ENCODE data around the gene SHANK3. TPM values are rescaled to one million over a fixed set of nuclear protein-coding genes. Genes with fewer than 3 reads are reported as not detected.

Gene SHANK3
- total RNA-seq, 1 donor from 2014 or later, result 10.6 TPM

- Mint-ChIP-seq H3K4me1 (ENCODE audit: low read depth, unreplicated experiment) (peaks cover 6% of the 10 kb centered on the region), H3K9me3 (ENCODE audit: unreplicated experiment) (no peaks in the 10 kb centered on the region), H3K27ac (ENCODE audit: unreplicated experiment) (no peak overlapping the region), H3K4me3 (ENCODE audit: unreplicated experiment) (no peak overlapping the region), H3K27me3 (ENCODE audit: low read depth, unreplicated experiment) (peaks cover 12% of the 10 kb centered on the region), H3K36me3 (ENCODE audit: low read depth, unreplicated experiment) (peaks cover 20% of the 10 kb centered on the region)
- TF ChIP-seq EZH2 (IDR thresholded peaks at IDR 0.05; ENCODE audit: insufficient read depth, low read length), result no peak
- TF ChIP-seq, protein P1, sequence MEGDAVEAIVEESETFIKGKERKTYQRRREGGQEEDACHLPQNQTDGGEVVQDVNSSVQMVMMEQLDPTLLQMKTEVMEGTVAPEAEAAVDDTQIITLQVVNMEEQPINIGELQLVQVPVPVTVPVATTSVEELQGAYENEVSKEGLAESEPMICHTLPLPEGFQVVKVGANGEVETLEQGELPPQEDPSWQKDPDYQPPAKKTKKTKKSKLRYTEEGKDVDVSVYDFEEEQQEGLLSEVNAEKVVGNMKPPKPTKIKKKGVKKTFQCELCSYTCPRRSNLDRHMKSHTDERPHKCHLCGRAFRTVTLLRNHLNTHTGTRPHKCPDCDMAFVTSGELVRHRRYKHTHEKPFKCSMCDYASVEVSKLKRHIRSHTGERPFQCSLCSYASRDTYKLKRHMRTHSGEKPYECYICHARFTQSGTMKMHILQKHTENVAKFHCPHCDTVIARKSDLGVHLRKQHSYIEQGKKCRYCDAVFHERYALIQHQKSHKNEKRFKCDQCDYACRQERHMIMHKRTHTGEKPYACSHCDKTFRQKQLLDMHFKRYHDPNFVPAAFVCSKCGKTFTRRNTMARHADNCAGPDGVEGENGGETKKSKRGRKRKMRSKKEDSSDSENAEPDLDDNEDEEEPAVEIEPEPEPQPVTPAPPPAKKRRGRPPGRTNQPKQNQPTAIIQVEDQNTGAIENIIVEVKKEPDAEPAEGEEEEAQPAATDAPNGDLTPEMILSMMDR (IDR thresholded peaks at IDR 0.05; ENCODE audit: insufficient read depth, low read depth, low read length), result no peak
- no peak for DNase-seq (ENCODE audit: low read depth)
- no peaks in the 10 kb centered on the region for H3K9me3 ChIP-seq (ENCODE audit: insufficient read depth, low read depth, low read length)
- no peaks in the 10 kb centered on the region for H3K79me2 ChIP-seq (ENCODE audit: insufficient read depth, low read length)
- H2AFZ ChIP-seq (ENCODE audit: low read depth, low read length), result no peak overlapping the region
- H3K36me3 ChIP-seq (ENCODE audit: insufficient read depth, low read length), result no peaks in the 10 kb centered on the region
- H3K4me2 ChIP-seq (ENCODE audit: low read length), result no peak overlapping the region
- no peak overlapping the region for H3K9ac ChIP-seq (ENCODE audit: low read length)
- no peak overlapping the region for H3K27ac ChIP-seq (ENCODE audit: low read depth, low read length)
- FAIRE-seq, result no peak
- no peak overlapping the region for H3K4me3 ChIP-seq (ENCODE audit: insufficient read depth, low read depth, low read length)
- H3K27me3 ChIP-seq (ENCODE audit: insufficient read depth, low read length), result no peaks in the 10 kb centered on the region
- H3K4me1 ChIP-seq (ENCODE audit: insufficient read depth, low read length), result peaks cover 8% of the 10 kb centered on the region
- H4K20me1 ChIP-seq (ENCODE audit: insufficient read depth, low read length), result no peaks in the 10 kb centered on the region
These were observed 14.2 kb downstream of the SHANK3 start for GRCh38 chr22:50686794-50687193.

DNA sequence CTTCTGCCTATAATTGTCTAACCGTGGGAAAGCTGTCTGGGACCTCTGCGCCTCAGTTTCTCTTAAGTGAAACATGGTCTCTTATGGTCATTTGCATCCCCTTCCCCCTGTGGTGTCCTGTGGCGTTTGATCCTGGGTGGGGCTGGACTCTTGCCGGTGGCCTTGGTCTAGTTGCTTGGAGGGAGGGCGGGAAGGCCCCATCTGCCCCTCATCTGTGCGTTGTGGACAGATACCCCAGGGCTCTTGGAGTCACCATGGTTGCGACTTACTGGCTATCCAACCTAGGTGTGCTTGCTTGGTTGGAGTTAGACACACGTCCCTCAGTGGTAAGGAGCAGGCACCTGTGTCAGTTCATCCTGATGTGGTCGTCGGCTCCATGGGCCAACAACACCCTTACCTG lies 15.2 kb downstream of the SHANK3 start:
- Histone ChIP-seq H3K4me2 (ENCODE audit: low read length) (no peak overlapping the region), H4K20me1 (ENCODE audit: insufficient read depth, low read length) (no peaks in the 10 kb centered on the region), H3K27ac (ENCODE audit: low read depth, low read length) (no peak overlapping the region), H3K27me3 (ENCODE audit: insufficient read depth, low read length) (no peaks in the 10 kb centered on the region), H3K9ac (ENCODE audit: low read length) (no peak overlapping the region), H3K36me3 (ENCODE audit: insufficient read depth, low read length) (no peaks in the 10 kb centered on the region), H3K4me3 (ENCODE audit: insufficient read depth, low read depth, low read length) (no peak overlapping the region), H3K9me3 (ENCODE audit: insufficient read depth, low read depth, low read length) (no peaks in the 10 kb centered on the region), H3K4me1 (ENCODE audit: insufficient read depth, low read length) (peaks cover 8% of the 10 kb centered on the region), H2AFZ (ENCODE audit: low read depth, low read length) (no peak overlapping the region), H3K79me2 (ENCODE audit: insufficient read depth, low read length) (no peaks in the 10 kb centered on the region)
- H3K9me3 Mint-ChIP-seq (ENCODE audit: unreplicated experiment), result no peaks in the 10 kb centered on the region
- DNase-seq (ENCODE audit: low read depth), result no peak
- no peak for FAIRE-seq
- peaks cover 12% of the 10 kb centered on the region for H3K27me3 Mint-ChIP-seq (ENCODE audit: low read depth, unreplicated experiment)
- H3K27ac Mint-ChIP-seq (ENCODE audit: unreplicated experiment), result no peak overlapping the region
- H3K4me3 Mint-ChIP-seq (ENCODE audit: unreplicated experiment), result no peak overlapping the region
- peaks cover 20% of the 10 kb centered on the region for H3K36me3 Mint-ChIP-seq (ENCODE audit: low read depth, unreplicated experiment)
- TF ChIP-seq EZH2 (IDR thresholded peaks at IDR 0.05; ENCODE audit: insufficient read depth, low read length), result no peak
- TF ChIP-seq, protein P1 (IDR thresholded peaks at IDR 0.05; ENCODE audit: insufficient read depth, low read depth, low read length), result no peak
- H3K4me1 Mint-ChIP-seq (ENCODE audit: low read depth, unreplicated experiment), result peaks cover 6% of the 10 kb centered on the region

GRCh38 chr22:50688448-50688847 lies 15.8 kb downstream of the SHANK3 start:
- DNase-seq (ENCODE audit: low read depth) (no peak), FAIRE-seq (no peak)
- Mint-ChIP-seq H3K27me3 (ENCODE audit: low read depth, unreplicated experiment) (peaks cover 12% of the 10 kb centered on the region), H3K4me3 (ENCODE audit: unreplicated experiment) (no peak overlapping the region), H3K36me3 (ENCODE audit: low read depth, unreplicated experiment) (peaks cover 18% of the 10 kb centered on the region), H3K4me1 (ENCODE audit: low read depth, unreplicated experiment) (peaks cover 6% of the 10 kb centered on the region), H3K27ac (ENCODE audit: unreplicated experiment) (no peak overlapping the region), H3K9me3 (ENCODE audit: unreplicated experiment) (no peaks in the 10 kb centered on the region)
- Histone ChIP-seq H3K79me2 (ENCODE audit: insufficient read depth, low read length) (no peaks in the 10 kb centered on the region), H3K9me3 (ENCODE audit: insufficient read depth, low read depth, low read length) (no peaks in the 10 kb centered on the region), H4K20me1 (ENCODE audit: insufficient read depth, low read length) (no peaks in the 10 kb centered on the region), H2AFZ (ENCODE audit: low read depth, low read length) (no peak overlapping the region), H3K27me3 (ENCODE audit: insufficient read depth, low read length) (no peaks in the 10 kb centered on the region), H3K27ac (ENCODE audit: low read depth, low read length) (no peak overlapping the region), H3K36me3 (ENCODE audit: insufficient read depth, low read length) (no peaks in the 10 kb centered on the region), H3K4me3 (ENCODE audit: insufficient read depth, low read depth, low read length) (no peak overlapping the region), H3K9ac (ENCODE audit: low read length) (no peak overlapping the region), H3K4me2 (ENCODE audit: low read length) (no peak overlapping the region), H3K4me1 (ENCODE audit: insufficient read depth, low read length) (peaks cover 8% of the 10 kb centered on the region)
- no peak for TF ChIP-seq EZH2 (IDR thresholded peaks at IDR 0.05; ENCODE audit: insufficient read depth, low read length)
- TF ChIP-seq, protein P1 (IDR thresholded peaks at IDR 0.05; ENCODE audit: insufficient read depth, low read depth, low read length), result no peak
